ENCODE measurements around the gene HAO1. TPM values are rescaled to one million over a fixed set of nuclear protein-coding genes. Genes with fewer than 3 reads are reported as not detected.

The HAO1 gene
- polyA plus RNA-seq, 1 donor (not counting 4 experiments of a cell fraction or from before 2014, with no cell fraction given) = not detected

GRCh38 chr20:7943891-7944290 is 3.6 kb upstream of the HAO1 start:
- no peak overlapping the region for H3K4me3 ChIP-seq (ENCODE audit: control insufficient read depth in 2 of 3, extremely low read depth in 1 of 3, insufficient read depth in 2 of 3, low read depth in 1 of 3, low read length in 3 of 3)
- H3K9me3 ChIP-seq (ENCODE audit: control insufficient read depth, low read depth, low read length) = no peaks in the 10 kb centered on the region
- H3K79me2 ChIP-seq (ENCODE audit: control insufficient read depth, insufficient read depth, low read length) = no peaks in the 10 kb centered on the region
- DNase-seq (ENCODE audit: low read depth, low spot score) (no peak), FAIRE-seq (no peak)
- H3K27me3 ChIP-seq (ENCODE audit: control insufficient read depth, extremely low read depth, insufficient read depth, low read length) = no peaks in the 10 kb centered on the region
- H4K20me1 ChIP-seq (ENCODE audit: control insufficient read depth, extremely low read depth, insufficient read depth, low read length) = no peaks in the 10 kb centered on the region
- H2AFZ ChIP-seq (ENCODE audit: control insufficient read depth, low read length) = no peak overlapping the region
- H3K4me2 ChIP-seq (ENCODE audit: control insufficient read depth, extremely low read depth, insufficient read depth, low read depth, low read length) = no peak overlapping the region
- H3K36me3 ChIP-seq (ENCODE audit: control insufficient read depth in 2 of 2, extremely low read depth in 1 of 2, insufficient read depth in 2 of 2, low read length in 2 of 2) = no peaks in the 10 kb centered on the region
- dilution Hi-C loops (cut with MboI; ENCODE audit: extremely low pct_ligation_motif_present, low sequenced_read_pairs) = no loop called here
- no peak for TF ChIP-seq EZH2 (IDR thresholded peaks at IDR 0.05; ENCODE audit: low read length)
- no peak for TF ChIP-seq CTCF (optimal IDR thresholded peaks at IDR 0.05 in 1 of 3, IDR thresholded peaks at IDR 0.05 in 1 of 3, conservative IDR thresholded peaks at IDR 0.05 in 1 of 3; ENCODE audit: extremely low read depth in 1 of 3, insufficient read depth in 2 of 3, low read length in 3 of 3)
- no peak overlapping the region for H3K27ac ChIP-seq (ENCODE audit: control insufficient read depth, insufficient read depth, low read length)
- H3K9ac ChIP-seq (ENCODE audit: control insufficient read depth, extremely low read depth, insufficient read depth, low read length) = no peak overlapping the region
- H3K4me1 ChIP-seq (ENCODE audit: control insufficient read depth, extremely low read depth, insufficient read depth, low read length) = no peaks in the 10 kb centered on the region
- no peaks in the 10 kb centered on the region for H3K9me1 ChIP-seq (ENCODE audit: control insufficient read depth, extremely low read depth, insufficient read depth, low read length)

- no peaks in the 10 kb centered on the region for H3K79me2 ChIP-seq (ENCODE audit: control insufficient read depth, insufficient read depth, low read length)
Measured at GRCh38 chr20:7939663-7940062, 595 bp downstream of the HAO1 start.

More at GRCh38 chr20:7939663-7940062, 595 bp downstream of the HAO1 start:
- DNase-seq (ENCODE audit: low read depth, low spot score) (no peak), FAIRE-seq (no peak)
- TF ChIP-seq EZH2 (IDR thresholded peaks at IDR 0.05; ENCODE audit: low read length) (no peak), CTCF (optimal IDR thresholded peaks at IDR 0.05 in 1 of 3, IDR thresholded peaks at IDR 0.05 in 1 of 3, conservative IDR thresholded peaks at IDR 0.05 in 1 of 3; ENCODE audit: extremely low read depth in 1 of 3, insufficient read depth in 2 of 3, low read length in 3 of 3) (no peak)
- no peaks in the 10 kb centered on the region for H3K36me3 ChIP-seq (ENCODE audit: control insufficient read depth in 2 of 2, extremely low read depth in 1 of 2, insufficient read depth in 2 of 2, low read length in 2 of 2)
- dilution Hi-C loops (cut with MboI; ENCODE audit: extremely low pct_ligation_motif_present, low sequenced_read_pairs) = no loop called here
- no peak overlapping the region for H3K4me3 ChIP-seq (ENCODE audit: control insufficient read depth in 2 of 3, extremely low read depth in 1 of 3, insufficient read depth in 2 of 3, low read depth in 1 of 3, low read length in 3 of 3)
- no peak overlapping the region for H3K9ac ChIP-seq (ENCODE audit: control insufficient read depth, extremely low read depth, insufficient read depth, low read length)
- no peaks in the 10 kb centered on the region for H3K9me3 ChIP-seq (ENCODE audit: control insufficient read depth, low read depth, low read length)
- no peak overlapping the region for H3K27ac ChIP-seq (ENCODE audit: control insufficient read depth, insufficient read depth, low read length)
- no peaks in the 10 kb centered on the region for H3K27me3 ChIP-seq (ENCODE audit: control insufficient read depth, extremely low read depth, insufficient read depth, low read length)
- no peaks in the 10 kb centered on the region for H4K20me1 ChIP-seq (ENCODE audit: control insufficient read depth, extremely low read depth, insufficient read depth, low read length)
- no peak overlapping the region for H3K4me2 ChIP-seq (ENCODE audit: control insufficient read depth, extremely low read depth, insufficient read depth, low read depth, low read length)
- peak overlapping the region; percentile 16 for H2AFZ ChIP-seq (ENCODE audit: control insufficient read depth, low read length)
- H3K4me1 ChIP-seq (ENCODE audit: control insufficient read depth, extremely low read depth, insufficient read depth, low read length) = no peaks in the 10 kb centered on the region
- H3K9me1 ChIP-seq (ENCODE audit: control insufficient read depth, extremely low read depth, insufficient read depth, low read length) = no peaks in the 10 kb centered on the region
